ENCODE data around the gene PLD1. TPM values are rescaled to one million over a fixed set of nuclear protein-coding genes. Genes with fewer than 3 reads are reported as not detected.
A peak's percentile ranks its signal among the peaks of the same experiment; 100 is the strongest.

PLD1 gene
- total RNA-seq, 1 donor = 19.4 TPM

DNA sequence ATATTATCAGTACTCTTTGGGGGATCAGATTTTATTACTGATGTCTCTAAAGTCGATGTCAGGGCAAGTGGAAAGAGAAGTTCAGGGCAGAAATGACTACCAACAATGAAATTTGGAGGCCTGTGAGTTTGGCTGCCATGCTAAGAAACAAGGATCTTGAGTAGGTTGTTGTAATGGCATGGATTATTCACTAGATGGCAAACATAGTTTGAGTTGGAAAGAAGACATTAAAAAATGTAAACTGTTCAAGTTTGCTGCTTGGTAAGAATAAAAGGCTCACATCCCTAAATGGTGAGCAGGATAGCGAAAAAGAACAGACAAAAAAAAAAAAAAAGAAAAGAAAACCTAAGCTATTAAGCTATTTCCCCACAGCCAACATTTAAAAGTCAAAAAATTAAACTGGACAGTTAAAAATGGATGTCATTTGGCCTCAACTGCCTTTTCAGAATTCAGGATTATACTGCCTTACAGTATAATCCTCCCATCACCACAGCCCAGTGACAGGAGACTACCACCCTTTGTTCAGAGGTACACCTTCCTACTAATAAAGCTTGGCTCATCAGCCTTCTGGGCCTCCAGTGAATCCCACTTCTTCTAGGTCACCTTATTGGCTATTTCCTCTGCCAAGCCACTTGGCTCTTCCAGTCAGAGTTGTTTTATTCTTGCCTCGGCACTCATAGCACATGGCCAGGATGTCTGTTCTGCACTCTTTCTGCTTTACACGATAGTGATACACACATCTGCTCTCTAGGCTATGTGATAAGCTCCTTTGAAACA lies 163.7 kb downstream of the PLD1 start:
- H3K4me3 ChIP-seq (ENCODE audit: low read depth, low read length) = no peak overlapping the region
- peak; percentile 75 for DNase-seq (ENCODE audit: low read depth)
- TF ChIP-seq, protein P1, sequence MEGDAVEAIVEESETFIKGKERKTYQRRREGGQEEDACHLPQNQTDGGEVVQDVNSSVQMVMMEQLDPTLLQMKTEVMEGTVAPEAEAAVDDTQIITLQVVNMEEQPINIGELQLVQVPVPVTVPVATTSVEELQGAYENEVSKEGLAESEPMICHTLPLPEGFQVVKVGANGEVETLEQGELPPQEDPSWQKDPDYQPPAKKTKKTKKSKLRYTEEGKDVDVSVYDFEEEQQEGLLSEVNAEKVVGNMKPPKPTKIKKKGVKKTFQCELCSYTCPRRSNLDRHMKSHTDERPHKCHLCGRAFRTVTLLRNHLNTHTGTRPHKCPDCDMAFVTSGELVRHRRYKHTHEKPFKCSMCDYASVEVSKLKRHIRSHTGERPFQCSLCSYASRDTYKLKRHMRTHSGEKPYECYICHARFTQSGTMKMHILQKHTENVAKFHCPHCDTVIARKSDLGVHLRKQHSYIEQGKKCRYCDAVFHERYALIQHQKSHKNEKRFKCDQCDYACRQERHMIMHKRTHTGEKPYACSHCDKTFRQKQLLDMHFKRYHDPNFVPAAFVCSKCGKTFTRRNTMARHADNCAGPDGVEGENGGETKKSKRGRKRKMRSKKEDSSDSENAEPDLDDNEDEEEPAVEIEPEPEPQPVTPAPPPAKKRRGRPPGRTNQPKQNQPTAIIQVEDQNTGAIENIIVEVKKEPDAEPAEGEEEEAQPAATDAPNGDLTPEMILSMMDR (IDR thresholded peaks at IDR 0.05; ENCODE audit: insufficient read depth, low read depth, low read length) = peak; percentile 64

DNA sequence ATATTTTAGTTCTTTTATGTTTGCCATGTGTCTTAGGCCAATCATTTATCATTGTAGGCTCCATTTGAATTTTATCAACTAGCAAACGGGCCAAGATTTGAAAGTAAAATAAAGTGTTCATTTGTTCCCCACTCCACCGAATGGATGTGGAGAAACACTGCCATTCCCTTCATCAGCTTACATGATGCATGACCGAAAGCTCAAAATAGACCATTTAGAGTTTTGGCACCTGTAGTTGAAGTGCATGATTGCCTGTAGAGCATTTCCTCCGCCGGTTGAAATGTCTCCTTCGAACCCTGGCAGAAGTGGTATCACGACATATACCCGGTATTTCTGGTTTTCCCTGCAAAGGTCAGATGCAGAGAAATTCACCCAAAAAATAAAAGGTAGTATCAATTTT lies 165.6 kb downstream of the PLD1 start:
- DNase-seq (ENCODE audit: low read depth) = no peak
- H3K4me3 ChIP-seq (ENCODE audit: low read depth, low read length) = no peak overlapping the region
- TF ChIP-seq, protein P1 (IDR thresholded peaks at IDR 0.05; ENCODE audit: insufficient read depth, low read depth, low read length) = no peak

DNA sequence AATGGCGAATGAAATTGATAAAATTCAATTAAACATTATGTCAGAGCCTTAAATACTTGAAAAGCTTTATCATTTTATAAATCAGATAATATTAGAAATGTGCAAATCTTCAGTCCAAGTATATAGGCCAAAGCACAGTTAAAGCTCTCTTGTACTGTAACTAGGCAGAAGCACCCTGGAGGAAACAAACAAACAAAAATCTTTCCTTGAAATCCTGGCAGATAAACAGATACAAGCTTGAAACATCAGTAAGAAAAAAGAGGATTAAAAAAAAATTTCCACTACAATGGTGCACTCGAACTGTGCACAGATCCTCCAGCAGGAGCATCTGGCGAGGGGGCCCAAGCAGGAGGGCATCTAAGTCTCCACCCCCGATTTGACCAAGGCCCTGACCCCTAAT lies 166.6 kb downstream of the PLD1 start:
- TF ChIP-seq, protein P1 (IDR thresholded peaks at IDR 0.05; ENCODE audit: insufficient read depth, low read depth, low read length) = no peak
- DNase-seq (ENCODE audit: low read depth) = no peak
- no peak overlapping the region for H3K4me3 ChIP-seq (ENCODE audit: low read depth, low read length)

DNA sequence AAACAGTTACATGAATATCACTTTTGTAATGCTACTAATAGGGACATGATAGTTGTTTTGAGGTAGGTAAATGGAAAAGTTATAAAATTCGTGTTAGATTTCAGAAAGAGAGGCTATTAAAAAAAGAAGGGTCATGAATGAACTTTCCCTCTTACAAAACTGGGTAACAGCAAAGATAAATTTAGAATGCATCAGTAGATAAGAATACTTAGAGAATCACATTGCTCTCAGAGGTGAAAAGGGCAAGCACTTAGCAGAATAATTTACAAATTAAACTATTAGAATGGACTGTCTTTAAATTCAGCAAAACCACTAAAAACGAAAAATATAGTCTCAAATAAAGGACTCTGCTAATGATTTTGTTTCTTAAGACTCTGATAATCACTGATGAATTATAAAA lies 167.2 kb downstream of the PLD1 start:
- DNase-seq (ENCODE audit: low read depth) = no peak
- TF ChIP-seq, protein P1 (IDR thresholded peaks at IDR 0.05; ENCODE audit: insufficient read depth, low read depth, low read length) = no peak
- H3K4me3 ChIP-seq (ENCODE audit: low read depth, low read length) = no peak overlapping the region

DNA sequence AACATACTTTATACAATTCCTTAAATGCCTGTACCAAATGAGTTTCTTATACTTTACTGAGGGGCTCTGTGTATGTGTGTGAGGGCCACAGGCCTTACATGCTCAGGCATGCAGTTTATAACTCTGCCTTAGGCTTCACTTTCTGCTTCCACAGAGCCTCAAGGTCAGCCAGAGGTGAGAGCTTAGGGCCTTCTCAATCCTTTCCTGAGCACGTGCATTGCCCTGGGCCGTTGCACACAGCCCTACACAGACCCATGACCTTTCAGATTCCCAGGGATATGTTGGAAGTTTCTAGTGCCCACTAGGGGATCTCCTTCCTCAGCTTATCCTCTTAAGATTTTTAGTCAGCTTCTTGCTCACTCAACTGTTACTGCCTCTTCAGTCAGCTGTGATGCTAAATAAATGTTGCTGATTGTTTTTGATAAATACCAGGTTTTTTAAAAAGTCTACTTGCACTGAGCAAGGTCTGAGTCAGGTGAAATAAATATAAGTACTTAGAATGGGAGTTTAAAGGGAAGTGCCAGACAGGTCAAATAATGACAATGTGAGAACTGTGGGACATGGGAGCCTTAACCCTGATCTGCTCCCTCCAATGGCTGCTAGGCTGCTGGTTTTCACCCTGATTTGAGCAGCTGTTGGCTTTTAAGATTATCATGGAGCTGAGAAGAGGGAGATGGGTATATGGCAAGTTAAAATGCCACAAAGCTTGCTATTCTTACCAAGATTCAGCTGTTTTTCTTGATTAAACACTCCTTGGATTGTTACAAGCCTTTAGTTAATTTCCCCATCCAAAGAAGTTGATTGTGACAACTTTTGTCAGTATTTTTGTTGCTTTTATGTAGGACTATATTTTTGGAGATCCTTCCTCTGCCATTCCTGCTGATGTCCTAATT lies 169.5 kb downstream of the PLD1 start:
- no peak overlapping the region for H3K4me3 ChIP-seq (ENCODE audit: low read depth, low read length)
- peak; percentile 68 for DNase-seq (ENCODE audit: low read depth)
- TF ChIP-seq, protein P1 (IDR thresholded peaks at IDR 0.05; ENCODE audit: insufficient read depth, low read depth, low read length) = peak; percentile 31

DNA sequence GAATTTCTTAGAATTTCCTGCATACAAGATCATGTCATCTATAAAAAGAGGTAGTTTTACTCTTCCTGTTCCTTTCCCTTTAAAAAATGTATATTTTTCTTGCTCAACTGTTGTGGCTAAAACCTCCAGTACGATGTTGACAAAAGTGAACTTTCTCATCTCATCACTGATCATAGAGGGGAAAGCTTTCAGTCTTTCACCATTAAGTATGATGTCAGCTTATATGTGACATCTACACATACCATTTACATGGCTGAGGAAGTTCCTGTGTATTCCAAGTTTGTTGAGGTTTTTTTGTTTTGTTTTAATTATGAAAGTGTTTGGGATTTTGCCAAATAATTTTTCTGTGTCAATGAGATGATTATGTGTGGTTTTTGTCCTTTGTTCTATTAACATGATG lies 173.6 kb downstream of the PLD1 start:
- DNase-seq (ENCODE audit: low read depth) = no peak
- TF ChIP-seq, protein P1 (IDR thresholded peaks at IDR 0.05; ENCODE audit: insufficient read depth, low read depth, low read length) = no peak
- H3K4me3 ChIP-seq (ENCODE audit: low read depth, low read length) = no peak overlapping the region
